Measurements from ENCODE around the gene SPAST. TPM values are rescaled to one million over a fixed set of nuclear protein-coding genes. Genes with fewer than 3 reads are reported as not detected.
A peak's percentile ranks its signal among the peaks of the same experiment; 100 is the strongest.

Gene SPAST
- total and polyA plus RNA-seq, 9 of the 15 experiments (the other 6 are each of a cell fraction or from before 2014, with no cell fraction given) = 7.4 to 37.0 (median 19.0) TPM

DNA sequence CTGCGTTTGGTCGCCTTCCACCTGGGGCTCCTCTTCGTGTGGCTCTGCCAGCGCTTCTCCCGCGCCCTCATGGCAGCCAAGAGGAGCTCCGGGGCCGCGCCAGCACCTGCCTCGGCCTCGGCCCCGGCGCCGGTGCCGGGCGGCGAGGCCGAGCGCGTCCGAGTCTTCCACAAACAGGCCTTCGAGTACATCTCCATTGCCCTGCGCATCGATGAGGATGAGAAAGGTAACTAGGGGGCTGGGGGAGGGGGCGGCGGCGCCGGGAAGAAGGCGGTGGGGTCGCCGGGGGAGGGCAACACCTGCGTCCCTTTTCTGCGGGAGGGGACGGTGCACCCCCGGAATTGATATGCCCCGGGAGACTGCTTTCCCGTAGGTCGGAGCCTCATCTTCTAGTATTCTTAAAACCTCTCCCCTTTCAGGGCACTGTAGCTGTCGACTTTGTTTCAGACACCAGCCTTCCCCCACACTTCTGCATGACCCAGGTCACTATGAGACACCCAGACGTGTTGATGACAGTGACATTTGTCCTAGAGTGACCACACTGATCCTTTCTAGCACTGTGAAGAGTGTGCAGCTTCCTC, 755 bp downstream of the SPAST start (continued):
- TF ChIP-seq, protein P1, sequence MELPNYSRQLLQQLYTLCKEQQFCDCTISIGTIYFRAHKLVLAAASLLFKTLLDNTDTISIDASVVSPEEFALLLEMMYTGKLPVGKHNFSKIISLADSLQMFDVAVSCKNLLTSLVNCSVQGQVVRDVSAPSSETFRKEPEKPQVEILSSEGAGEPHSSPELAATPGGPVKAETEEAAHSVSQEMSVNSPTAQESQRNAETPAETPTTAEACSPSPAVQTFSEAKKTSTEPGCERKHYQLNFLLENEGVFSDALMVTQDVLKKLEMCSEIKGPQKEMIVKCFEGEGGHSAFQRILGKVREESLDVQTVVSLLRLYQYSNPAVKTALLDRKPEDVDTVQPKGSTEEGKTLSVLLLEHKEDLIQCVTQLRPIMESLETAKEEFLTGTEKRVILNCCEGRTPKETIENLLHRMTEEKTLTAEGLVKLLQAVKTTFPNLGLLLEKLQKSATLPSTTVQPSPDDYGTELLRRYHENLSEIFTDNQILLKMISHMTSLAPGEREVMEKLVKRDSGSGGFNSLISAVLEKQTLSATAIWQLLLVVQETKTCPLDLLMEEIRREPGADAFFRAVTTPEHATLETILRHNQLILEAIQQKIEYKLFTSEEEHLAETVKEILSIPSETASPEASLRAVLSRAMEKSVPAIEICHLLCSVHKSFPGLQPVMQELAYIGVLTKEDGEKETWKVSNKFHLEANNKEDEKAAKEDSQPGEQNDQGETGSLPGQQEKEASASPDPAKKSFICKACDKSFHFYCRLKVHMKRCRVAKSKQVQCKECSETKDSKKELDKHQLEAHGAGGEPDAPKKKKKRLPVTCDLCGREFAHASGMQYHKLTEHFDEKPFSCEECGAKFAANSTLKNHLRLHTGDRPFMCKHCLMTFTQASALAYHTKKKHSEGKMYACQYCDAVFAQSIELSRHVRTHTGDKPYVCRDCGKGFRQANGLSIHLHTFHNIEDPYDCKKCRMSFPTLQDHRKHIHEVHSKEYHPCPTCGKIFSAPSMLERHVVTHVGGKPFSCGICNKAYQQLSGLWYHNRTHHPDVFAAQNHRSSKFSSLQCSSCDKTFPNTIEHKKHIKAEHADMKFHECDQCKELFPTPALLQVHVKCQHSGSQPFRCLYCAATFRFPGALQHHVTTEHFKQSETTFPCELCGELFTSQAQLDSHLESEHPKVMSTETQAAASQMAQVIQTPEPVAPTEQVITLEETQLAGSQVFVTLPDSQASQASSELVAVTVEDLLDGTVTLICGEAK (IDR thresholded peaks at IDR 0.05) = no peak
- TF ChIP-seq, protein P1 (CRISPR knock-in tag; IDR thresholded peaks at IDR 0.05) = no peak
- TF ChIP-seq BRCA1 (IDR thresholded peaks at IDR 0.05) = no peak
- TF ChIP-seq BRCA1 (CRISPR knock-in tag; IDR thresholded peaks at IDR 0.05) = no peak
- TF ChIP-seq, protein P2, sequence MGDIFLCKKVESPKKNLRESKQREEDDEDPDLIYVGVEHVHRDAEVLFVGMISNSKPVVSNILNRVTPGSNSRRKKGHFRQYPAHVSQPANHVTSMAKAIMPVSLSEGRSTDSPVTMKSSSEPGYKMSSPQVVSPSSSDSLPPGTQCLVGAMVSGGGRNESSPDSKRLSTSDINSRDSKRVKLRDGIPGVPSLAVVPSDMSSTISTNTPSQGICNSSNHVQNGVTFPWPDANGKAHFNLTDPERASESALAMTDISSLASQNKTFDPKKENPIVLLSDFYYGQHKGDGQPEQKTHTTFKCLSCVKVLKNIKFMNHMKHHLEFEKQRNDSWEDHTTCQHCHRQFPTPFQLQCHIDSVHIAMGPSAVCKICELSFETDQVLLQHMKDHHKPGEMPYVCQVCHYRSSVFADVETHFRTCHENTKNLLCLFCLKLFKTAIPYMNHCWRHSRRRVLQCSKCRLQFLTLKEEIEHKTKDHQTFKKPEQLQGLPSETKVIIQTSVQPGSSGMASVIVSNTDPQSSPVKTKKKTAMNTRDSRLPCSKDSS (IDR thresholded peaks at IDR 0.05; ENCODE audit: low read depth, partially characterized antibody) = no peak
- TF ChIP-seq, protein P3, sequence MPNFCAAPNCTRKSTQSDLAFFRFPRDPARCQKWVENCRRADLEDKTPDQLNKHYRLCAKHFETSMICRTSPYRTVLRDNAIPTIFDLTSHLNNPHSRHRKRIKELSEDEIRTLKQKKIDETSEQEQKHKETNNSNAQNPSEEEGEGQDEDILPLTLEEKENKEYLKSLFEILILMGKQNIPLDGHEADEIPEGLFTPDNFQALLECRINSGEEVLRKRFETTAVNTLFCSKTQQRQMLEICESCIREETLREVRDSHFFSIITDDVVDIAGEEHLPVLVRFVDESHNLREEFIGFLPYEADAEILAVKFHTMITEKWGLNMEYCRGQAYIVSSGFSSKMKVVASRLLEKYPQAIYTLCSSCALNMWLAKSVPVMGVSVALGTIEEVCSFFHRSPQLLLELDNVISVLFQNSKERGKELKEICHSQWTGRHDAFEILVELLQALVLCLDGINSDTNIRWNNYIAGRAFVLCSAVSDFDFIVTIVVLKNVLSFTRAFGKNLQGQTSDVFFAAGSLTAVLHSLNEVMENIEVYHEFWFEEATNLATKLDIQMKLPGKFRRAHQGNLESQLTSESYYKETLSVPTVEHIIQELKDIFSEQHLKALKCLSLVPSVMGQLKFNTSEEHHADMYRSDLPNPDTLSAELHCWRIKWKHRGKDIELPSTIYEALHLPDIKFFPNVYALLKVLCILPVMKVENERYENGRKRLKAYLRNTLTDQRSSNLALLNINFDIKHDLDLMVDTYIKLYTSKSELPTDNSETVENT (CRISPR knock-in tag; IDR thresholded peaks at IDR 0.05) = no peak
- no peak for TF ChIP-seq EHMT2 (IDR thresholded peaks at IDR 0.05)
- TF ChIP-seq, protein P4, sequence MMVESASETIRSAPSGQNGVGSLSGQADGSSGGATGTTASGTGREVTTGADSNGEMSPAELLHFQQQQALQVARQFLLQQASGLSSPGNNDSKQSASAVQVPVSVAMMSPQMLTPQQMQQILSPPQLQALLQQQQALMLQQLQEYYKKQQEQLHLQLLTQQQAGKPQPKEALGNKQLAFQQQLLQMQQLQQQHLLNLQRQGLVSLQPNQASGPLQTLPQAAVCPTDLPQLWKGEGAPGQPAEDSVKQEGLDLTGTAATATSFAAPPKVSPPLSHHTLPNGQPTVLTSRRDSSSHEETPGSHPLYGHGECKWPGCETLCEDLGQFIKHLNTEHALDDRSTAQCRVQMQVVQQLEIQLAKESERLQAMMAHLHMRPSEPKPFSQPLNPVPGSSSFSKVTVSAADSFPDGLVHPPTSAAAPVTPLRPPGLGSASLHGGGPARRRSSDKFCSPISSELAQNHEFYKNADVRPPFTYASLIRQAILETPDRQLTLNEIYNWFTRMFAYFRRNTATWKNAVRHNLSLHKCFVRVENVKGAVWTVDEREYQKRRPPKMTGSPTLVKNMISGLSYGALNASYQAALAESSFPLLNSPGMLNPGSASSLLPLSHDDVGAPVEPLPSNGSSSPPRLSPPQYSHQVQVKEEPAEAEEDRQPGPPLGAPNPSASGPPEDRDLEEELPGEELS (CRISPR knock-in tag; IDR thresholded peaks at IDR 0.05; ENCODE audit: borderline replicate concordance) = no peak
- TF ChIP-seq ZNF175 (CRISPR knock-in tag; IDR thresholded peaks at IDR 0.05; ENCODE audit: low read depth) = no peak
- peak; percentile 66 for TF ChIP-seq CREM (IDR thresholded peaks at IDR 0.05; ENCODE audit: low read depth)
- TF ChIP-seq HMGN3 (IDR thresholded peaks at IDR 0.05; ENCODE audit: borderline replicate concordance, extremely low read depth, insufficient read length, low read depth, low read length) = peak; percentile 19
- TF ChIP-seq U2AF2 (optimal IDR thresholded peaks at IDR 0.05; ENCODE audit: low read depth, low read length) = no peak

Measured in K562 (cell line).